Pancreas (tissue), 10 donors: ENCODE results near the gene BEND6. TPM values are rescaled to one million over a fixed set of nuclear protein-coding genes. Genes with fewer than 3 reads are reported as not detected.

Experiments used
- ATAC-seq, 4 donors: fragments of 200-7000 bp; cut with Tn5 transposase; one replicate each; pipeline versions ENCODE4 v1.8.0 to v1.9.1; 2020; ENCODE audit warnings: mild to moderate bottlenecking in 4 of 4, moderate library complexity in 4 of 4
- DNase-seq, 6 donors: peaks; one replicate each; pipeline ENCODE4 v3.0.0-alpha.2; 2020
- FAIRE-seq: peaks from 2 replicates; lab custom pipeline; 2012; peaks lifted over from hg19 to GRCh38; lab: Jason Lieb, UNC
- H3K27ac ChIP-seq, 4 donors: fragments of 200-600 bp; sonication (generic); 1 replicate in 3 of 4; 2 replicates in 1 of 4; pipeline versions ENCODE4 v1.5.0 to v1.8.0; 2020
- H3K27me3 ChIP-seq, 4 donors: fragments of 200-600 bp; one replicate each; pipeline ENCODE4 v1.8.0; 2021
- H3K36me3 ChIP-seq, 3 donors: fragments of 200-600 bp; sonication (generic) in 1 of 3; one replicate each; pipeline versions ENCODE4 v1.5.0 to v1.8.0; 2020 to 2021
- H3K4me1 ChIP-seq, 3 donors: fragments of 200-600 bp; one replicate each; pipeline ENCODE4 v1.8.0; 2021
- H3K4me3 ChIP-seq, 4 donors: fragments of 200-600 bp; sonication (generic) in 2 of 4; one replicate each; pipeline versions ENCODE4 v1.5.0 to v1.8.0; 2020 to 2021
- H3K9me3 ChIP-seq, 4 donors: fragments of 200-600 bp; one replicate each; pipeline ENCODE4 v1.8.0; 2021
- CTCF ChIP-seq, 4 donors: fragments of 200-600 bp; sonication (generic) in 3 of 4; IDR thresholded peaks; one replicate each; pipeline versions ENCODE4 v1.5.0 to v1.8.0; 2021; ENCODE audit warnings: antibody characterized with exemption in 4 of 4
- WGBS, 2 donors: extraction: QIAGEN DNeasy Blood & Tissue Kit; methylation state at CpG; one replicate each; pipeline ENCODE4 v1.1.7; 2013; 5-methylcytosine and 5-hydroxymethylcytosine counted together
- intact Hi-C, 3 donors: fragments of 100-400 bp; cut with DNase I; formaldehyde crosslinking; loops; one replicate each; pipeline versions ENCODE4 v1.11.1 to v1.14.2; 2022
- polyA plus RNA-seq, 2 donors: library from polyadenylated mRNA; stranded (reverse); fragments of 200-250 nt; gene quantifications; one replicate each; pipeline ENCODE4 v1.2.3, GENCODE V29; 2013
- total RNA-seq, 6 donors: library from RNA; stranded (reverse); fragmentation: NEBNext Ultra II Directional in 4 of 6; extraction: Animal tissue kit (Norgen Biotek cat#: 25700) in 4 of 6; gene quantifications; one replicate each; pipeline versions ENCODE4 v1.2.1 to v1.2.4, GENCODE V29; 2021 to 2023
- donor health status: healthy with polysubstance abuse.
- donor health status: DM: no; HTN: no; CAD: no; lungs with moderate emphysema.
- donor health status: DM: no; HTN: no; CAD: no.
- donor health status: control.
- donor health status: control.
- donor health status: Bipolar disorder and iron deficiency.
- donor health status: DM: yes; HTN: yes; CAD: no.
- donor health status: DM: no; HTN: no; CAD: no.
- donor health status: DM: no; HTN: no; CAD: no.
- donor health status: DM: yes; HTN: yes; CAD: no.

BEND6 gene
- total and polyA plus RNA-seq, 8 donors, result 0.06 to 0.94 (median 0.47) TPM; not detected in 2

- 33 to 35% methylated on average over 1 of the region's 1 CpG for WGBS, 2 donors
- Histone ChIP-seq H3K4me3 (no peak overlapping the region), H3K36me3 (no peaks in the 10 kb centered on the region), H3K27ac (no peak overlapping the region), H3K27me3 (peaks cover 0 to 8% (median 2%) of the 10 kb centered on the region in 4 donors), H3K9me3 (no peaks in the 10 kb centered on the region), H3K4me1 (no peaks in the 10 kb centered on the region)
- ATAC-seq, result no peak
- intact Hi-C loops, result no loop called here
- TF ChIP-seq CTCF (IDR thresholded peaks at IDR 0.05), result no peak
- DNase-seq, result no peak
- FAIRE-seq, result no peak
Measured at GRCh38 chr6:56947924-56948323, 7.0 kb upstream of the BEND6 start.

DNA sequence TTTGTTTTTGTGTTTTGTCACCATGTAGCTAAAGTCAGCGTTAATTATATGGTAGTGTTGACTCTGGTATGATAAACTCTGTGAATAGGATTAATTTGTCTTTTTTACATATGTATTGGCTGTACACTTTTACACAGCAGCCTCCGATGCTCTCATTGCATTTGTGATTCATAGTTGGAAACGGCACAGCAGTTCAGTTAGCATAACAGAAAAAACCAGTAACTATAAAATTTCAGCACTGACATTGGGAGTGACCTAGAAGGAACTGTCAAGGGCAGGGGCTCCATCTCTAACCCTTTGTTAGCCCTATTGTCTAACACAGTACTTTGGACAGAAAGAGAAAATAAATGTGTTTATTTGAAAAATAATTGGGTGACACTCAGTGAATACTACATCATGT is 5.6 kb upstream of the BEND6 start:
- intact Hi-C loops, result no loop called here
- 53 to 62% methylated on average over 3 of the region's 3 CpGs for WGBS, 2 donors
- Histone ChIP-seq H3K9me3 (no peaks in the 10 kb centered on the region), H3K36me3 (no peaks in the 10 kb centered on the region), H3K27me3 (peaks cover 0 to 8% (median 2%) of the 10 kb centered on the region in 4 donors), H3K4me3 (no peak overlapping the region), H3K27ac (no peak overlapping the region), H3K4me1 (no peaks in the 10 kb centered on the region)
- DNase-seq, result no peak
- no peak for FAIRE-seq
- TF ChIP-seq CTCF (IDR thresholded peaks at IDR 0.05), result no peak
- no peak for ATAC-seq

DNA sequence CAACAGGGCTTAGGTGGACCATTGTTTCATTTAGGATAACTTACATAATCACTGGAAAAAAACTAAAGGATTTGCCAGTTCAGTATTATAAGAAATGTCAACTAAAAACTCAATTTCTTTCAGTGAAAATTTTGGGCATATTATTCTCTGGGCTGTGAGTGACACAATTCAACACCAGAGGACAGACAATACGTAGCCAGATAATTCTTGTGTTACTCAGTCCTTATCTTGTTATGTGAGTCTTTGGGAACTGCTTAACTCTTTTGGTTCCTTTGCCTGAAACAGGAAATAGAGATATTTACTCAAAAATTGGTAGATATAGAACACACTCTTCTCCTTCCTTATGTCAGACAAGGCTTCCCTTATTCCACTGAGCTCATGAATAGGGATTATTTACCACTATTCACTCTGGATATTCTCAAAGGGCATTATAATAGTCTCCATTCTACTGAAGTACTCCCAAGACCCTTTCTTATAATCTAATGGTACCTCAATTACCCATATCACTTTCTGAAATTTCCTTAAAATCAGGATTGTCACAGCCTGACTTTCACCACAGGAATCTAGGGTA is 4.9 kb upstream of the BEND6 start:
- Histone ChIP-seq H3K27ac (no peak overlapping the region), H3K36me3 (no peaks in the 10 kb centered on the region), H3K9me3 (no peaks in the 10 kb centered on the region), H3K4me1 (no peaks in the 10 kb centered on the region), H3K4me3 (no peak overlapping the region), H3K27me3 (peaks cover 0 to 8% (median 2%) of the 10 kb centered on the region in 4 donors)
- 6 to 18% methylated on average over 1 of the region's 1 CpG for WGBS, 2 donors
- DNase-seq (no peak), ATAC-seq (no peak), FAIRE-seq (no peak)
- no peak for TF ChIP-seq CTCF (IDR thresholded peaks at IDR 0.05)
- intact Hi-C loops, result no loop called here

DNA sequence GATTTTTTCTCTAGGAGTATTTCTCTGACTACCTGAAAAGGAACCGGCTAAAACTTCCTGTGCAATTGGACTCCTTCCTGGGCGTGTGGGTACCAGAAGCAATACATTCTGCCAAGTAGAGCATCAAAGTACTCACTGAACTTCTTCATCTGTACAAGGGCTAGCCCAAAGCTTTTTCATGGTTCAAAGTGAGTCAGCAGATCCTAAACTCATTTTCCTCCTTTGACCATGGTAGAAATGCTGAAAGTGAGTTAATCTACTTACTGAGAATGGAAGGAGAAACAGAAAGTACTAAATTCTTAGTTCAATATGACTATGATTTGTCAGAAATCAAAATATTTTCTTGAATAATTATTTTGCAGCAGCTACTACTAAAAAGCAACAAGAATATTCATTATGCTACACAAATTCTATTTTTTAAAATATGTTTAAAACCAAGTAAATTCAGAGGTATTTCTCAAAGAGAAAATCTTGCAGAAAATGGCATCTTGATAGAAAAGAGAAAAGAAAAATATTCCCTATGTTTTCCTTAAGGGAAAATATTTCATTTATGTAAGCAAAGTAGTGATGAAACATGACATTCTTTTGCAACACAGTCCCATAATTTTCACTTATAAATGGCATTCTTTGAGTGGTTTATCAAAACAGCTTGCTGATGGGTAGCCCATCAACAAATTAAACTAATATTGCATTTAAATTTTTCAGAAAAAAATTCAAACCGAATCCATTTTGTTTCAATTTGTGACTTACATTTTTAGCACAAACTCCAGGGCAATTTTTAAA is 3.7 kb upstream of the BEND6 start:
- Histone ChIP-seq H3K36me3 (no peaks in the 10 kb centered on the region), H3K4me1 (no peaks in the 10 kb centered on the region), H3K4me3 (no peak overlapping the region), H3K27ac (no peak overlapping the region), H3K9me3 (no peaks in the 10 kb centered on the region), H3K27me3 (peaks cover 0 to 8% (median 3%) of the 10 kb centered on the region in 4 donors)
- intact Hi-C loops, result no loop called here
- DNase-seq (no peak), ATAC-seq (no peak), FAIRE-seq (no peak)
- TF ChIP-seq CTCF (IDR thresholded peaks at IDR 0.05), result no peak
- WGBS, 2 donors, result 46 to 62% methylated on average over 3 of the region's 3 CpGs
